GM19099 (cell line): ENCODE results near the gene HOXD9.

Source experiments
- POLR2A ChIP-seq: IDR thresholded peaks from 3 replicates; pipeline ENCODE4 v1.6.1; 2011; ENCODE audit warnings: low read depth; ENCODE audit not compliant: insufficient read length; ENCODE audit errors: extremely low read depth

Gene HOXD9

GRCh38 chr2:176092270-176093144 lies 30.0 kb upstream of the HOXD9 start, which contains the start of gene HOXD13:
HOXD13 (plus strand) TSS chr2:176092721; CDS start chr2:176092891, 170 bp downstream.
- TF ChIP-seq POLR2A, result no peak

GRCh38 chr2:176093145-176093897 lies 29.2 kb upstream of the HOXD9 start:
- TF ChIP-seq POLR2A, result no peak

GRCh38 chr2:176093898-176094249 lies 28.6 kb upstream of the HOXD9 start:
- TF ChIP-seq POLR2A, result no peak

- TF ChIP-seq POLR2A, result no peak
These were observed 28.2 kb upstream of the HOXD9 start for GRCh38 chr2:176094349-176094748.

- no peak for TF ChIP-seq POLR2A
These were observed 27.1 kb upstream of the HOXD9 start for GRCh38 chr2:176095421-176095820.

GRCh38 chr2:176096243-176096985 lies 26.1 kb upstream of the HOXD9 start:
- no peak for TF ChIP-seq POLR2A

- TF ChIP-seq POLR2A, result no peak
These were observed 25.3 kb upstream of the HOXD9 start for GRCh38 chr2:176096986-176097819.

- no peak for TF ChIP-seq POLR2A
These were observed 24.6 kb upstream of the HOXD9 start for GRCh38 chr2:176097820-176098365.

GRCh38 chr2:176098366-176099158 lies 24.0 kb upstream of the HOXD9 start:
- TF ChIP-seq POLR2A, result no peak

GRCh38 chr2:176099159-176099727 lies 23.3 kb upstream of the HOXD9 start:
- no peak for TF ChIP-seq POLR2A

GRCh38 chr2:176099728-176100546 lies 22.6 kb upstream of the HOXD9 start, which contains the start of gene HOXD12:
HOXD12 (plus strand) TSS chr2:176099795; CDS start chr2:176099802, 7 bp downstream.
- no peak for TF ChIP-seq POLR2A

GRCh38 chr2:176100547-176101140 lies 21.9 kb upstream of the HOXD9 start:
- TF ChIP-seq POLR2A, result no peak
